Measurements from ENCODE around the gene RRP1. TPM values are rescaled to one million over a fixed set of nuclear protein-coding genes. Genes with fewer than 3 reads are reported as not detected.

The RRP1 gene
- total and polyA plus RNA-seq, 9 of the 15 experiments (the other 6 are each of a cell fraction or from before 2014, with no cell fraction given) = 0.89 to 105 (median 51.6) TPM

- TF ChIP-seq RFX1 (IDR thresholded peaks at IDR 0.05) (no peak), MGA (IDR thresholded peaks at IDR 0.05) (peak; percentile 87), SIX5 (IDR thresholded peaks at IDR 0.05; ENCODE audit: borderline replicate concordance in 1 of 2, insufficient read depth in 1 of 2, low read depth in 1 of 2, low read length in 2 of 2) (no peak), TAF1 (IDR thresholded peaks at IDR 0.05; ENCODE audit: control insufficient read depth, extremely low read depth, insufficient read depth, low read length, severe bottlenecking) (no peak), POLR2G (IDR thresholded peaks at IDR 0.05; ENCODE audit: low read depth, low read length) (0 out of 2 replicates have a peak, but pooled peaks have one; percentile 38), ETV6 (IDR thresholded peaks at IDR 0.05; ENCODE audit: borderline replicate concordance in 1 of 2, low read depth in 2 of 2, low read length in 1 of 2) (no peak), ETV6 (CRISPR knock-in tag; IDR thresholded peaks at IDR 0.05; ENCODE audit: borderline replicate concordance) (no peak), MBD2 (IDR thresholded peaks at IDR 0.05; ENCODE audit: borderline replicate concordance, low read depth) (no peak), EHMT2 (IDR thresholded peaks at IDR 0.05) (no peak), KDM2B (CRISPR knock-in tag; IDR thresholded peaks at IDR 0.05) (no peak), BMI1 (IDR thresholded peaks at IDR 0.05; ENCODE audit: low read length) (no peak), SMAD4 (CRISPR knock-in tag; conservative IDR thresholded peaks at IDR 0.05) (no peak), ZFP30 (CRISPR knock-in tag; IDR thresholded peaks at IDR 0.05; ENCODE audit: borderline replicate concordance) (no peak), ZNF143 (CRISPR knock-in tag; IDR thresholded peaks at IDR 0.05) (no peak), NR3C1 (CRISPR knock-in tag; IDR thresholded peaks at IDR 0.05) (peak; percentile 13; the same call in 1 of the 2 replicates), ZNF699 (CRISPR knock-in tag; IDR thresholded peaks at IDR 0.05; ENCODE audit: insufficient replicate concordance) (no peak), ZNF174 (CRISPR knock-in tag; IDR thresholded peaks at IDR 0.05) (no peak), SP1 (CRISPR knock-in tag; IDR thresholded peaks at IDR 0.05) (no peak), PRPF4 (IDR thresholded peaks at IDR 0.05; ENCODE audit: insufficient read depth, low read depth, low read length, poor library complexity, severe bottlenecking) (no peak)
Measured at GRCh38 chr21:43829575-43830119, 40.3 kb downstream of the RRP1 start (continued).

Data from K562 (cell line).